H1 (cell line): ENCODE measurements around the gene FBLN2. TPM values are rescaled to one million over a fixed set of nuclear protein-coding genes. Genes with fewer than 3 reads are reported as not detected.

Experiments used
- CTCF ChIA-PET: fragments of 300-600 bp; sonication (Branson Sonifier 250); formaldehyde crosslinking; loops from one replicate; lab custom pipeline; 2021; ENCODE audit not compliant: partially characterized antibody; lab: Charles Lee
- POLR2A ChIA-PET: fragments of 300-600 bp; sonication (Branson Sonifier 250); formaldehyde crosslinking; loops from one replicate; lab custom pipeline; 2021; ENCODE audit warnings: inconsistent platforms; ENCODE audit not compliant: partially characterized antibody; lab: Charles Lee
- DNase-seq, 2 experiments: peaks; one replicate each; pipeline versions ENCODE4 v3.0.0 to v3.0.0-alpha.2; 2010 to 2022; ENCODE audit warnings: low spot score in 2 of 2, low read depth in 1 of 2, mixed read lengths in 1 of 2
- FAIRE-seq: peaks from 2 replicates; lab custom pipeline; 2011; peaks lifted over from hg19 to GRCh38; lab: Jason Lieb, UNC
- H2AFZ ChIP-seq: 2 replicates; pipeline ENCODE4 v1.8.1; 2012; ENCODE audit warnings: low read length, inconsistent platforms
- H2AK5ac ChIP-seq: 2 replicates; pipeline ENCODE4 v1.6.1; 2013; ENCODE audit warnings: low read depth, low read length
- H2BK120ac ChIP-seq: replicated peaks from 2 replicates; pipeline ENCODE3; 2013; ENCODE audit warnings: low read depth, low read length, inconsistent platforms
- H2BK12ac ChIP-seq: 2 replicates; pipeline ENCODE4 v1.6.1; 2013; ENCODE audit warnings: low read depth, low read length
- H2BK15ac ChIP-seq: 2 replicates; pipeline ENCODE4 v1.6.1; 2013; ENCODE audit warnings: low read length
- H2BK20ac ChIP-seq: 2 replicates; pipeline ENCODE4 v1.6.1; 2013; ENCODE audit warnings: low read length
- H2BK5ac ChIP-seq: 2 replicates; pipeline ENCODE4 v1.6.1; 2013; ENCODE audit warnings: low read depth, low read length
- H3K14ac ChIP-seq: 2 replicates; pipeline ENCODE4 v1.6.1; 2013; ENCODE audit warnings: inconsistent platforms; ENCODE audit not compliant: insufficient read length
- H3K18ac ChIP-seq: 2 replicates; pipeline ENCODE4 v1.6.1; 2013; ENCODE audit warnings: low read length; ENCODE audit errors: extremely low read depth
- H3K23ac ChIP-seq: 2 replicates; pipeline ENCODE4 v1.6.1; 2013; ENCODE audit warnings: inconsistent platforms; ENCODE audit not compliant: insufficient read length
- H3K23me2 ChIP-seq: 2 replicates; pipeline ENCODE4 v1.6.1; 2013; ENCODE audit warnings: low read depth, low read length
- H3K27ac ChIP-seq: 2 replicates; pipeline ENCODE4 v1.6.1; 2011; ENCODE audit warnings: low read depth, low read length, inconsistent platforms
- H3K27me3 ChIP-seq, 4 experiments: replicated peaks in 1 of 4; 1 replicate in 1 of 4; 2 replicates in 3 of 4; pipeline versions ENCODE4 v1.6.1 to v1.8.1; 2011 to 2013; ENCODE audit warnings: low read length in 3 of 4, mild to moderate bottlenecking in 3 of 4, inconsistent platforms in 2 of 4, mixed read lengths in 2 of 4, moderate library complexity in 1 of 4; ENCODE audit not compliant: control insufficient read depth in 3 of 4, insufficient read depth in 3 of 4; ENCODE audit errors: extremely low read depth in 1 of 4
- H3K36me3 ChIP-seq, 4 experiments: 2 replicates each; pipeline versions ENCODE4 v1.6.1 to v1.8.1; 2011 to 2013; ENCODE audit warnings: mild to moderate bottlenecking in 4 of 4, low read length in 3 of 4, moderate library complexity in 2 of 4, control low read depth in 1 of 4, inconsistent platforms in 1 of 4; ENCODE audit not compliant: insufficient read depth in 4 of 4, control insufficient read depth in 2 of 4
- H3K4ac ChIP-seq: replicated peaks from 2 replicates; pipeline ENCODE3; 2013; ENCODE audit warnings: low read length, low read depth, mixed read lengths, inconsistent platforms; ENCODE audit not compliant: insufficient read length
- H3K4me1 ChIP-seq, 4 experiments: replicated peaks in 1 of 4; 1 replicate in 1 of 4; 2 replicates in 3 of 4; pipeline versions ENCODE4 v1.6.1 to v1.8.1; 2011 to 2013; ENCODE audit warnings: low read length in 3 of 4, inconsistent platforms in 2 of 4, mixed read lengths in 1 of 4; ENCODE audit not compliant: insufficient read depth in 4 of 4, control insufficient read depth in 3 of 4
- H3K4me2 ChIP-seq, 2 experiments: 2 replicates each; pipeline versions ENCODE4 v1.6.1 to v1.8.1; 2011 to 2013; ENCODE audit warnings: low read depth in 2 of 2, low read length in 2 of 2, control low read depth in 1 of 2, inconsistent platforms in 1 of 2, mild to moderate bottlenecking in 1 of 2; ENCODE audit not compliant: insufficient read depth in 1 of 2
- H3K4me3 ChIP-seq, 4 experiments: fragments of 200-600, 300-600 bp in 1 of 4; sonication (generic), shearing (Covaris generic), sonication (Bioruptor Twin) in 1 of 4; 2 replicates each; pipeline versions ENCODE4 v1.5.1 to v1.8.1; 2011 to 2016; ENCODE audit warnings: low read length in 4 of 4, low read depth in 3 of 4, control low read depth in 2 of 4, inconsistent platforms in 2 of 4, mild to moderate bottlenecking in 2 of 4, mixed read lengths in 1 of 4, moderate library complexity in 1 of 4; ENCODE audit not compliant: insufficient read depth in 2 of 4; ENCODE audit errors: extremely low read depth in 1 of 4
- H3K56ac ChIP-seq: replicated peaks from 2 replicates; pipeline ENCODE3; 2013; ENCODE audit warnings: low read depth, mild to moderate bottlenecking, mixed read lengths, low read length, inconsistent platforms; ENCODE audit not compliant: insufficient read length
- H3K79me1 ChIP-seq: 2 replicates; pipeline ENCODE4 v1.6.1; 2013; ENCODE audit warnings: low read depth, low read length, control low read depth
- H3K79me2 ChIP-seq, 2 experiments: 2 replicates each; pipeline versions ENCODE4 v1.6.1 to v1.8.1; 2012 to 2013; ENCODE audit warnings: low read length in 2 of 2, mild to moderate bottlenecking in 2 of 2, inconsistent platforms in 1 of 2; ENCODE audit not compliant: insufficient read depth in 2 of 2, control insufficient read depth in 1 of 2
- H3K9ac ChIP-seq, 4 experiments: replicated peaks in 1 of 4; 1 replicate in 1 of 4; 2 replicates in 3 of 4; pipeline versions ENCODE4 v1.6.1 to v1.8.1; 2011 to 2013; ENCODE audit warnings: low read depth in 3 of 4, low read length in 3 of 4, control low read depth in 2 of 4, mild to moderate bottlenecking in 2 of 4, moderate library complexity in 2 of 4, inconsistent platforms in 1 of 4; ENCODE audit errors: extremely low read depth in 1 of 4
- H3K9me3 ChIP-seq, 2 experiments: 2 replicates each; pipeline versions ENCODE4 v1.6.1 to v1.8.1; 2012 to 2013; ENCODE audit warnings: mild to moderate bottlenecking in 2 of 2, moderate library complexity in 2 of 2, control low read depth in 1 of 2, inconsistent platforms in 1 of 2, low read depth in 1 of 2, low read length in 1 of 2, mixed read lengths in 1 of 2; ENCODE audit not compliant: insufficient read depth in 2 of 2
- H4K20me1 ChIP-seq, 2 experiments: replicated peaks in 1 of 2; 2 replicates each; pipeline versions ENCODE3 to v1.8.1; 2011 to 2013; ENCODE audit warnings: inconsistent platforms in 2 of 2, low read length in 2 of 2, mild to moderate bottlenecking in 1 of 2; ENCODE audit not compliant: insufficient read depth in 2 of 2, control insufficient read depth in 1 of 2
- H4K5ac ChIP-seq: 2 replicates; pipeline ENCODE4 v1.6.1; 2013; ENCODE audit warnings: low read length, low read depth, mixed read lengths, inconsistent platforms; ENCODE audit not compliant: insufficient read length
- H4K8ac ChIP-seq: 2 replicates; pipeline ENCODE4 v1.8.0; 2013; ENCODE audit warnings: mild to moderate bottlenecking, moderate library complexity, low read length, inconsistent platforms; ENCODE audit not compliant: insufficient read depth; ENCODE audit errors: extremely low read depth
- H4K91ac ChIP-seq: replicated peaks from 2 replicates; pipeline ENCODE3; 2013; ENCODE audit warnings: low read length, mixed read lengths, inconsistent platforms; ENCODE audit not compliant: insufficient read length
- ATF3 ChIP-seq: IDR thresholded peaks from 2 replicates; pipeline ENCODE4 v1.6.1; 2011; ENCODE audit warnings: low read depth, mild to moderate bottlenecking, low read length; ENCODE audit not compliant: insufficient read depth
- EP300 ChIP-seq, 2 experiments: IDR thresholded peaks; 1 replicate in 1 of 2; 2 replicates in 1 of 2; pipeline ENCODE4 v1.6.1; 2011 to 2012; ENCODE audit warnings: low read depth in 2 of 2, low read length in 2 of 2, mild to moderate bottlenecking in 2 of 2, borderline replicate concordance in 1 of 2, inconsistent platforms in 1 of 2, moderate library complexity in 1 of 2
- HDAC6 ChIP-seq: IDR thresholded peaks from one replicate; pipeline ENCODE4 v1.7.1; 2012; ENCODE audit warnings: low read depth, mild to moderate bottlenecking, inconsistent platforms, low read length, moderate library complexity
- JUN ChIP-seq: IDR thresholded peaks from 2 replicates; pipeline ENCODE4 v1.6.1; 2011; ENCODE audit warnings: low read depth, mild to moderate bottlenecking, improper control_type of control experiment, low read length
- NRF1 ChIP-seq: IDR thresholded peaks from 2 replicates; pipeline ENCODE4 v1.6.1; 2011; ENCODE audit warnings: mild to moderate bottlenecking, low read depth, low read length, improper control_type of control experiment
- SAP30 ChIP-seq: fragments of 300-600 bp; sonication (generic); IDR thresholded peaks from 2 replicates; pipeline ENCODE4 v1.7.1; 2012; ENCODE audit warnings: low read length, moderate library complexity, mild to moderate bottlenecking, inconsistent platforms; ENCODE audit not compliant: insufficient read depth, insufficient replicate concordance
- SP2 ChIP-seq: IDR thresholded peaks from 2 replicates; pipeline ENCODE4 v1.6.1; 2012; ENCODE audit warnings: mild to moderate bottlenecking, low read length, inconsistent platforms
- WGBS, 2 experiments: shearing (Covaris generic) in 1 of 2; methylation state at CpG; one replicate each; pipeline versions ENCODE4 v1.1.6 to v1.1.7; 2013 to 2015; ENCODE audit warnings: low lambda C conversion rate in 2 of 2, mixed read lengths in 2 of 2, inconsistent platforms in 1 of 2, low coverage in 1 of 2, missing lambda C conversion rate in 1 of 2; ENCODE audit not compliant: insufficient replicate concordance in 2 of 2, insufficient coverage in 1 of 2, insufficient read length in 1 of 2; ENCODE audit errors: extremely low coverage in 1 of 2, missing lambda C conversion rate in 1 of 2; 5-methylcytosine and 5-hydroxymethylcytosine counted together
- polyA plus RNA-seq, 7 experiments: library from polyadenylated mRNA; depleted of rRNA in 3 of 7; stranded (reverse) in 5 of 7; unstranded in 2 of 7; fragments of >200 nt in 5 of 7; fragments of 200-250 nt in 2 of 7; gene quantifications; 1 replicate in 5 of 7; 2 replicates in 1 of 7; 4 replicates in 1 of 7; pipeline versions ENCODE4 v1.2.1 to v1.2.3, GENCODE V29; 2011 to 2013; ENCODE audit warnings: missing spikeins in 2 of 7, mixed read lengths in 2 of 7
- total RNA-seq: library from RNA; stranded (reverse); fragmentation: NEBNext Ultra II Directional; extraction: Animal tissue kit (Norgen Biotek cat#: 25700); gene quantifications from 2 replicates; pipeline ENCODE4 v1.2.1, GENCODE V29; 2021

The FBLN2 gene
- total and polyA plus RNA-seq, 2 of the 8 experiments (the other 6 are each of a cell fraction or from before 2014, with no cell fraction given): 17.4 to 24.2 TPM

GRCh38 chr3:13571831-13572750 lies 23.2 kb downstream of the FBLN2 start:
- peaks cover 0 to 10% of the 10 kb centered on the region in 2 experiments for H4K20me1 ChIP-seq
- H2BK120ac ChIP-seq: no peak overlapping the region
- no peak overlapping the region for H2BK20ac ChIP-seq
- no peak overlapping the region for H3K4ac ChIP-seq
- no peak overlapping the region for H2BK12ac ChIP-seq
- no peaks in the 10 kb centered on the region for H3K23me2 ChIP-seq
- ChIA-PET CTCF (interaction anchor here (0.6 to 1.7 kb wide), 16 partner anchors 8 to 465 kb away, joined by 3 to 9 read pairs (median 3); partner anchors contain the start of gene WNT7A), POLR2A (no interaction called here)
- H3K4me3 ChIP-seq: no peak overlapping the region
- FAIRE-seq (no peak), DNase-seq (no peak)
- no peak overlapping the region for H4K8ac ChIP-seq
- H3K14ac ChIP-seq: no peak overlapping the region
- WGBS, 2 experiments: 89% methylated on average over 17 of the region's 18 CpGs; no CpG with 5 or more reads in 1 of the 2 experiments
- H3K9me3 ChIP-seq: no peaks in the 10 kb centered on the region
- H3K27ac ChIP-seq: no peak overlapping the region
- no peak overlapping the region; the same call in 1 of the 2 replicates for H2BK15ac ChIP-seq
- H2AFZ ChIP-seq: no peak overlapping the region
- no peak overlapping the region for H3K9ac ChIP-seq
- H3K79me1 ChIP-seq: no peaks in the 10 kb centered on the region; the same call in 1 of the 2 replicates
- no peak overlapping the region for H3K56ac ChIP-seq
- H4K91ac ChIP-seq: no peak overlapping the region
- no peak overlapping the region for H3K23ac ChIP-seq
- H2BK5ac ChIP-seq: no peak overlapping the region
- H3K4me1 ChIP-seq: peaks cover 0 to 23% (median 9%) of the 10 kb centered on the region in 4 experiments; a peak in 5 of 7 replicates
- no peak overlapping the region for H2AK5ac ChIP-seq
- no peaks in the 10 kb centered on the region for H3K79me2 ChIP-seq
- H3K36me3 ChIP-seq: no peaks in the 10 kb centered on the region
- H4K5ac ChIP-seq: no peak overlapping the region
- H3K27me3 ChIP-seq: no peaks in the 10 kb centered on the region; a peak in 1 of 7 replicates
- no peak overlapping the region for H3K4me2 ChIP-seq
- no peak overlapping the region for H3K18ac ChIP-seq
- TF ChIP-seq NRF1 (no peak), ATF3 (no peak), EP300 (IDR thresholded peaks at IDR 0.05; ENCODE audit: borderline replicate concordance in 1 of 2, low read depth in 2 of 2, low read length in 2 of 2) (no peak), SAP30 (no peak), SP2 (no peak), JUN (no peak), HDAC6 (no peak)
